ENCODE data around the gene PGAP3. TPM values are rescaled to one million over a fixed set of nuclear protein-coding genes. Genes with fewer than 3 reads are reported as not detected.

PGAP3 gene
- total and polyA plus RNA-seq, 2 donors, result 10.0 to 19.1 TPM

DNA sequence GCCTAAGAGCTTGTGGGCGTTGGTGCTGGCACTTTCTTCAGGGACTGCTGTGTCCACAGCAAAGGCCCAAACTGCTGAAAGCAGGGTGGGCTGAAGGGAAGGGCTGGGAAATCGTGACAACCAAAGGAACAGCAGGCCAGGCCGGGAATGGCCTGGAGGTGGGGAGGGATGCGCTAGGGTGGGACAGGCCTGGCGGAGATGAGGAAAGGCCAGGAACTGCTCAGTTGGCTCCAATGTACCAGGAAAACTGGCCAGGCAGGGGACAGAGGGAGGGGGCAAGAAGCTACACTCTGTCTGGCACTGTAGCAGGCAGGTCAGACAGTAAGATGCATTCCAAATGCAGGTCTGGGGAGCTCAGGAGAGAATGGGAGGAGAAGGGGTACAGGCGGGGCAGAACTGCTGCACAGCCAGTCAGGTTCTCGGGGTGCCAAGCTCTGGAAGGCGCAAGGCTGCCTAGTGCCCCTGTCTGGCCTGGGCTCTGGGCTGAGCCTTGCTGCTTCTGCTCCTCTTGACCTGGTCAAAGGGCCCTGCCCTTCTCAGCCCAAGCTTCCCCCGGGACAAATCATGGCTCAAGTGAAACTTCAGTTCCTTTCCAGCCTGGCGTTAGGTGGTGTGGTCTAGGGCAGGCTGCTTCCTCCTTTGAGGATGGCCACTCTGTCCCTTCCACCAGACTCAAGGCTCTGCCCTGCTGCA lies 12.3 kb downstream of the PGAP3 start:
- no peaks in the 10 kb centered on the region for H3K36me3 ChIP-seq (ENCODE audit: insufficient read depth)
- no peak overlapping the region for H3K4me3 ChIP-seq (ENCODE audit: low read depth, low read length)
- 76% methylated on average over 10 of the region's 10 CpGs for WGBS
- no peaks in the 10 kb centered on the region for H3K4me1 ChIP-seq (ENCODE audit: insufficient read depth)
- no peak for DNase-seq (ENCODE audit: extremely low spot score)
- H3K27ac ChIP-seq (ENCODE audit: low read depth), result peak overlapping the region; percentile 23

DNA sequence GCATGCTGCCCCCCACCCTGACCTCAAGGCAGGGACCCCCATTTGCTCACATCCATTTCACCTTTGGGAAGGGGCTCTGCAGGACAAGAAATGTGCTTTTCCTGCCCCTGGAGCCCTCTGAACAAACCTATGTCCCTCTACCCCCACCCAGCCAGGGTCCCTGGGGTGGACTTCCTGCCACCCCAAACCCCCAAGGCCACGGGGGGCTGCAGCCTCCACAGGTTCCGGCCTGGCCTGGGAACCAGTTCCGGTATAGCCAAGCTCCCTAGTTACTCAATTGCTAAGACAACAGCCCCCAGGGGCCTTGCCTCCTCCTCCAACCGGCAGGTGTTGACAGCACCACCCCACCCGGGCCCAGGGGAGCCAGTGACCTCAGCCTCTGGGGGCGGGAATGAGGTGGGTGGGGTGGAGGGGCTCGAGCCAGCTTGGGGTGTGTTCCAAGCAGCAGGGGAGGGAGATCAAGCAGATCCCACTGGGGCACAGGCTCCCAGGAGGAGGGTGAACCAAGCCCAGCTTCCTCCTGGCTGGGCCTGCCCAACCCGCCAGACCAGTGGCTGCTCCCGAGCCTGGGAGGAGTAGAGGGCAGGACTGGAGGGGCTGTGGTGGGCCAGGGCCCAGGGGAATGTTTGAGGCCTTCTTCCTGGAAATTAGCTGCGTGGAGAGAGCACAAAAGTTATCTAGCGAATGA lies 13.0 kb downstream of the PGAP3 start:
- DNase-seq (ENCODE audit: extremely low spot score), result no peak
- WGBS, result 32% methylated on average over 11 of the region's 11 CpGs
- Histone ChIP-seq H3K4me1 (ENCODE audit: insufficient read depth) (no peaks in the 10 kb centered on the region), H3K27ac (ENCODE audit: low read depth) (peak overlapping the region; percentile 23), H3K4me3 (ENCODE audit: low read depth, low read length) (no peak overlapping the region), H3K36me3 (ENCODE audit: insufficient read depth) (no peaks in the 10 kb centered on the region)

DNA sequence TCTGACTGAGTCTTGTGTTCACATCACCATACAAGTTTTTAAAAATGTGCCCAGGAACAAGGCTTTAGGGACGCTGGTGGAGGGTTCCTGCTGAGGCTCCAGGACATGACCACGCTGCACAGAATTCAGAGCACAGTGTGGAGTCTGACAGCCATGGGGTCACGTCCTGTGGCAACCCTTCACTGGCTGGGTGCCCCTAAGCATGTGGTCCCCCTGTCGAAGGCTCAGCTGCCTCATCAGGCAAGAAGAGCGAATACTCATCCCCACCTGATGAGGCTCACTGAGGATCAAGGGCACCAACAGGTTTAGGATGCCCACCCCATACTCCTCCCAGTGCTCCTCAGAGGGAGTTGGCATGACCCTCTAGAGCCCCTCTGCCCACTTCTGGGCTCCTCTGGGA lies 13.7 kb downstream of the PGAP3 start:
- WGBS, result 83% methylated on average over 5 of the region's 5 CpGs
- Histone ChIP-seq H3K27ac (ENCODE audit: low read depth) (no peak overlapping the region), H3K4me1 (ENCODE audit: insufficient read depth) (no peaks in the 10 kb centered on the region), H3K36me3 (ENCODE audit: insufficient read depth) (no peaks in the 10 kb centered on the region), H3K4me3 (ENCODE audit: low read depth, low read length) (no peak overlapping the region)
- DNase-seq (ENCODE audit: extremely low spot score), result no peak

DNA sequence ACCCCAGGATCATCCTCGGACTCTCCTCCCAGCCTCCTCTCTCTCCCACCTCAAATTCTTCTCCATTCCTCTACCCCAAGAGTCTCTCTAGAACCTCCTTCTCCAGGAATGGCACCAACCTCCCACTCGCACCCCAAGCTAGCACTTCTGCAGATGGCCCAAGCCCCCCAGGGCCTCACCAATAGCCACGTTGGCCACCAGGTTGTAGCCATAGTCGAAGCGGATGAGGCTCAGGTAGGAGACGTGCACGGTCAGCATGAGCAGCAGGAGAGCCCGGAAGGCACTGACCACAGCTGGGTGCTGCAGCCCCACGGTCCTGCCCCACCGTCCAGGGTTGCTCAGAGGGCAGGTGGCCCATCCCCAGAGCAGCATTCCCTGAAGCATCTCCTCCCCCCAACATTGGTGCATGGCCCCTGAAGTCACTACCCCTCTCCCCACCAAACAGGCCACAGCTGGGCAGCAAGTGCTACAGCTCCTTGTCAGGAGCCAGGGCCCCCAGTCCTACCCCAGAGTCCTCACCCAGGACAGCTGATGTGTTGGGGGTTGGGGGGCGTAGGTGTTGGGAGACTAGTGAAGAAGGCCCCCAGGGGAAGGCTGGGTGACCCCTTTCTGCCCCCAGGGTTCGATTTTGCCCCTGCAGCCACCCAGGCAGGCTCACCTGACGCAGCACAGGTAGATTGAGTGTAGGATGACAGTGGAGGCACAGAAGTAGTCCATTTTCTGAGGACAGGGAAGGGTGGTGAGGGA lies 14.3 kb downstream of the PGAP3 start:
- Histone ChIP-seq H3K27ac (ENCODE audit: low read depth) (no peak overlapping the region), H3K36me3 (ENCODE audit: insufficient read depth) (no peaks in the 10 kb centered on the region), H3K4me1 (ENCODE audit: insufficient read depth) (no peaks in the 10 kb centered on the region), H3K4me3 (ENCODE audit: low read depth, low read length) (no peak overlapping the region)
- no peak for DNase-seq (ENCODE audit: extremely low spot score)
- 81% methylated on average over 13 of the region's 13 CpGs for WGBS

DNA sequence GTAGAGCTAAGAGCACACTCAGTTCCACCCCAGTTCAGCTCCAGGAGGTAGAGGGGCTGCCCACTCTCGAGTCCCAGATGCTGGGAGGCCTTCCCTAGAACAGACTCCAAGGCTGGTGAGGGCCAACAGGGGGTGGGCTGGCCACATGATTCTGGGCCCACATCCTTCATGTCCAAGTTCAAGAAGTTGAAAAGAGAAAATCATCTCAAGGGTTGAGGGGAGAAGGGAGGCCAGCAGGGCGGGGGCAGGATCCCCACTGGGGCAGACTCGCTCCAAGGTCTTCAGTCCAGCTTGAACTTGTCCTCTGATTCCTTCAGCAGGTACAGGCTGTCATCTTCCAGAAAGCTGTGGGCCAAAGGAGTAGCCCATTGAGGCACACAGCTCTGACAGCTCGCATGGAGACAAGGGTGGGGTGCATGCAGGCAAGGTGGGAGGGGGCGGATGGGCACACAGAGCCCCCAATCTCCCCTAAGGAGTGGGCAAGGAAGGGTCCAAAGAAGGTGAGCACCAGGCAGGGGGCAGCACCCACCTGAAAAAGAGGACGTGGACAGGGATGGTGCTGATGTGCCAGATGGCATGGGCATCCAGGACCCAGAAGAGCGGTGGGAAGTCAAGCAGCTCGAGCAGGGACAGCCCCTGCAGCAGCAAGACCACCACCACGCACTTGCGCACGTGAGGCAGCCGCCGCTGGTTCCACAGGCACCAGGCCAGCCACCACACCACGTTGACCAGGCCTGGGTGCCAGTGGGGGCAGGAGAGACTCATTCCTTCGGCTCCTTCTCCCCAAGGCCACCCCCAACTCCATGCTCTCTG lies 15.1 kb downstream of the PGAP3 start:
- H3K36me3 ChIP-seq (ENCODE audit: insufficient read depth), result no peaks in the 10 kb centered on the region
- H3K27ac ChIP-seq (ENCODE audit: low read depth), result no peak overlapping the region
- no peak for DNase-seq (ENCODE audit: extremely low spot score)
- H3K4me1 ChIP-seq (ENCODE audit: insufficient read depth), result no peaks in the 10 kb centered on the region
- no peak overlapping the region for H3K4me3 ChIP-seq (ENCODE audit: low read depth, low read length)
- WGBS, result 82% methylated on average over 15 of the region's 15 CpGs

DNA sequence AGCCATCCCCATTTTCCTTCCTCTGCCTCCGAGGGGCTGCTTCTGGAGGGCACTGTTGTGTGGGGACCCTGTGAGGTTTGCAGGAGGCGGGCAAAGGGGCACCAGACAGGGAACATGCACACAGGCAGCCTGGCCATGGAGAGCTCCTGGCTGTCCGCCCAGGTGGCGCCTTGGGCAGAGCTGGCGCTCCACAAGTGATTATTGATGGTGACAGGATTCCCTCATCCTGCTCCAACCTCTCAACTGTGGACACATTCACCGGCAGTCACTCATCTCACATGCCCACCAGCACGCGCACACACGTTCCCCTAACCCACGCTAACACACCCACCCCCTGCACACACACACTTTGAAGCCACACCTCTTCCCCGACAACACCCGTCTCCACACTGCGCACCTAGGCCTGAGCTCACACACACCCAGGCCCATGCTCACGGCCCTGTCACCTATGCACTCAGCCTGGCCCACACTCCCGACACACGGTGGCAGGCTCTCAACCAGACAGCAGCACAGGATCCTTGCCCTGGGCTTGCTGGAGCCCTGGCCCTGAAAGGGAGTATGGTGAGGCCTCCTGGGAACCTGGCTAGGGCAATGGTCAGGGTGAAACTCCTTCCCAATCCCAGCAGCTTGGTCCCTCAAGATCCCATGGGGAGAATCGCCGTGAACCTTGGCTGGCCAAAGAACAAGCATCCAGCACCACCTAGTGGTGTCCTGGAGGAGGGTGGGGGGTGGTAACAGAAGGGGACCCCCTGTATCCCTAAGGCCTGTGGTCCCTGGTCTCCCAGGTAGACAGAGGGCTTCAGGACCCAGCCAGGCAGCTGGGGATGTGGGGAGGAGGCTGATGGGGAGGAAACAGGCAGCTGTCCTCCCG lies 16.0 kb downstream of the PGAP3 start:
- Histone ChIP-seq H3K36me3 (ENCODE audit: insufficient read depth) (no peaks in the 10 kb centered on the region), H3K27ac (ENCODE audit: low read depth) (no peak overlapping the region), H3K4me3 (ENCODE audit: low read depth, low read length) (no peak overlapping the region), H3K4me1 (ENCODE audit: insufficient read depth) (no peaks in the 10 kb centered on the region)
- DNase-seq (ENCODE audit: extremely low spot score), result no peak
- 53% methylated on average over 19 of the region's 19 CpGs for WGBS

DNA sequence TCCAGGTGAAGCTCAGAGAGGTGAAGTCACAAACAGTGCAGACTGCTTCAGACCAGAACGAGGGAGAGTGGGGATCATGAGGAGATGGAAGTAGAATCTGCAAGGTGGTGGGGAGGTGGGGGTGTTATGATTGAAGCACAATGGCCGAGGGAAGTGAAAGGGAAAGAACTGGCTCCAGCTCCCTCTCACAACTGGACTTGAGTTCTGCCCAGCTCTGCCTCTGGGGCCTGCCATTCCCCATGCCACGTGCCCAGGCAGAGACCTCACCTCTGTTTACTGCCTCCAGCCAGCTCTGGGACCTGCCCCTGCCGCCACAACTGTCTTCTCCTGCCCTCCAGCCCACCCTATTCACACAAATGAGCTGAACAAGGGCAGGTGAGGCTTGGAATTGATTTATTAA lies 17.1 kb downstream of the PGAP3 start:
- no peak overlapping the region for H3K4me3 ChIP-seq (ENCODE audit: low read depth, low read length)
- H3K27ac ChIP-seq (ENCODE audit: low read depth), result no peak overlapping the region
- WGBS, result 55% methylated on average over 4 of the region's 4 CpGs
- DNase-seq (ENCODE audit: extremely low spot score), result no peak
- H3K36me3 ChIP-seq (ENCODE audit: insufficient read depth), result no peaks in the 10 kb centered on the region
- no peaks in the 10 kb centered on the region for H3K4me1 ChIP-seq (ENCODE audit: insufficient read depth)

DNA sequence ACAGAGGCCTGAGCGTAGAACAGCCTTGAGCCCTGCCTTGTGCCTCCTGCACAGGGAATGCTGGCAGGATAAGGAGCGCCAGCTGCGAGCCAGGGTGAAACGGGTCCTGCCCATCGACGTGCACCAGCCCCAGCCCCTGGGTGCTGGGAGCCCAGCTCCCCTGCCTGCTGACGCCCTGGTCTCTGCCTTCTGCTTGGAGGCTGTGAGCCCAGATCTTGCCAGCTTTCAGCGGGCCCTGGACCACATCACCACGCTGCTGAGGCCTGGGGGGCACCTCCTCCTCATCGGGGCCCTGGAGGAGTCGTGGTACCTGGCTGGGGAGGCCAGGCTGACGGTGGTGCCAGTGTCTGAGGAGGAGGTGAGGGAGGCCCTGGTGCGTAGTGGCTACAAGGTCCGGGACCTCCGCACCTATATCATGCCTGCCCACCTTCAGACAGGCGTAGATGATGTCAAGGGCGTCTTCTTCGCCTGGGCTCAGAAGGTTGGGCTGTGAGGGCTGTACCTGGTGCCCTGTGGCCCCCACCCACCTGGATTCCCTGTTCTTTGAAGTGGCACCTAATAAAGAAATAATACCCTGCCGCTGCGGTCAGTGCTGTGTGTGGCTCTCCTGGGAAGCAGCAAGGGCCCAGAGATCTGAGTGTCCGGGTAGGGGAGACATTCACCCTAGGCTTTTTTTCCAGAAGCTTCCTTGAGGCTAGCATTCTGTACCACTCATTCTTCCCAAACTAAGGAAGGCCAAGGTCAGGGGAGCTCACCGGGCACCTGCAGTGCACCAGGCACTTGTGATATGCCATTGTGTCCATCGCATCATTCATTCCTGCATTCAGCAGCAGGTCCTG lies 17.7 kb downstream of the PGAP3 start:
- H3K27ac ChIP-seq (ENCODE audit: low read depth), result no peak overlapping the region
- H3K4me1 ChIP-seq (ENCODE audit: insufficient read depth), result no peaks in the 10 kb centered on the region

DNA sequence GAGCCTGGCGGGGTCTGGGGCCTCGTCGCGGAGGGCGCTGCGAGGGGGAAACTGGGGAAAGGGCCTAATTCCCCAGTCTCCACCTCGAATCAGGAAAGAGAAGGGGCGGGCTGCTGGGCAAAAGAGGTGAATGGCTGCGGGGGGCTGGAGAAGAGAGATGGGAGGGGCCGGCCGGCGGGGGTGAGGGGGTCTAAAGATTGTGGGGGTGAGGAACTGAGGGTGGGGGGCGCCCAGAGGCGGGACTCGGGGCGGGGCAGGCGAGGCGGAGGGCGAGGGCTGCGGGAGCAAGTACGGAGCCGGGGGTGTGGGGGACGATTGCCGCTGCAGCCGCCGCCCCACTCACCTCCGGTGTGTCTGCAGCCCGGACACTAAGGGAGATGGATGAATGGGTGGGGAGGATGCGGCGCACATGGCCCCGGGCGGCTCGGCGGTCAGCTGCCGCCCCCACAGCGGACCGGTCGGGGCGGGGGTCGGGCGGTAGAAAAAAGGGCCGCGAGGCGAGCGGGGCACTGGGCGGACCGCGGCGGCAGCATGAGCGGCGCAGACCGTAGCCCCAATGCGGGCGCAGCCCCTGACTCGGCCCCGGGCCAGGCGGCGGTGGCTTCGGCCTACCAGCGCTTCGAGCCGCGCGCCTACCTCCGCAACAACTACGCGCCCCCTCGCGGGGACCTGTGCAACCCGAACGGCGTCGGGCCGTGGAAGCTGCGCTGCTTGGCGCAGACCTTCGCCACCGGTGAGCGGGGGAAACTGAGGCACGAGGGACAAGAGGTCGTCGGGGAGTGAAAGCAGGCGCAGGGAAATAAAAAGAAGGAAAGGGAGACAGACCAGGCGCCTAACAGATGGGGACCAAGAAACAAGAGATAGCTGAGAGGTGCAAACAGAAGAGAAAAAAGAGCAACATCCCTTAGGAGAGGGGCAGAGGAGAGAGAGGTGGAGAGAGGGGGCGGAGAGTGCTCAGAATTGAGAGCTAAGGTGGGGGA lies 19.6 kb downstream of the PGAP3 start, which contains the start of gene PNMT:
TSS of gene PNMT (plus strand) at position 509 of the 980 bp plus-strand sequence. CDS start at position 532, 23 bp downstream.
- no peaks in the 10 kb centered on the region for H3K4me1 ChIP-seq (ENCODE audit: insufficient read depth)
- no peak within 1 kb of the TSS for H3K27ac ChIP-seq (ENCODE audit: low read depth)
- 2% methylated on average over 83 of the region's 85 CpGs for WGBS
- no peak for DNase-seq (ENCODE audit: extremely low spot score)
- H3K4me3 ChIP-seq (ENCODE audit: low read depth, low read length), result peak within 1 kb of the TSS; percentile 36
- H3K36me3 ChIP-seq (ENCODE audit: insufficient read depth), result no peaks in the 10 kb centered on the region

More for the DNA sequence above, 17.7 kb downstream of the PGAP3 start:
- WGBS, result 85% methylated on average over 23 of the region's 23 CpGs
- Histone ChIP-seq H3K36me3 (ENCODE audit: insufficient read depth) (no peaks in the 10 kb centered on the region), H3K4me3 (ENCODE audit: low read depth, low read length) (no peak overlapping the region)
- DNase-seq (ENCODE audit: extremely low spot score), result no peak

DNA sequence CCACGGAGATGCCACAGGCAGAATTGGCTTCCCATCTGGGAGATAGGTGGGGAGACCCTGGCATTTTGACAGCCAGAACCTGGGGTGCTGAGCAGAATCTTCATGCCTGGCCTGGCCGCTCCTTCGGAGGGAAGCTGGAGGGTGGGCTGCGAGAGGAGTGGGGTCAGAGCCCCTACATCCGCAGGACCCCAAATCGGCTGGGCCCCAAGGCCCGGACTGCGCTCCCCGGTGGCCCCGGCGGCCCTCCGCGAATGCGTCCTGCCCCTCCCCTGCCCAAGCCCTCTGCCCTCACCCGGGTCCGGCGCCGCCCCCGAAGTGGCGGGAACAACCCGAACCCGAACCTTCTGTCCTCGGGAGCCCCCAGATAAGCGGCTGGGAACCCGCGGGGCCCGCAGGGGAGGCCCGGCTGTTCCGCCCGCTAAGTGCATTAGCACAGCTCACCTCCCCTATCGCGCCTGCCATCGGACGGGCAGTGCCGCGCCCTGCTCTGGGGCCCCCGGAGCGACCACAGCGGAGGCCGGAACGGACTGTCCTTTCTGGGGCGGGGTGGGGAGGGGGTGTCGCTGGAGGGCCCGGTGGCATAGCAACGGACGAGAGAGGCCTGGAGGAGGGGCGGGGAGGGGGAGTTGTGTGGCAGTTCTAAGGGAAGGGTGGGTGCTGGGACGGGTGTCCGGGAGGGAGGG lies 20.5 kb downstream of the PGAP3 start:
- Histone ChIP-seq H3K36me3 (ENCODE audit: insufficient read depth) (no peaks in the 10 kb centered on the region), H3K27ac (ENCODE audit: low read depth) (no peak overlapping the region), H3K4me3 (ENCODE audit: low read depth, low read length) (peak overlapping the region; percentile 8), H3K4me1 (ENCODE audit: insufficient read depth) (no peaks in the 10 kb centered on the region)
- DNase-seq (ENCODE audit: extremely low spot score), result no peak
- WGBS, result 12% methylated on average over 49 of the region's 49 CpGs
